ENCODE results near the gene POLA2. TPM values are rescaled to one million over a fixed set of nuclear protein-coding genes. Genes with fewer than 3 reads are reported as not detected.
"Not testable (repeated sequence)": the region's sequence is repeated elsewhere in the genome, so short reads cannot be mapped to it uniquely, and the experiment has no call there.

The POLA2 gene
- total RNA-seq, 4 donors from 2014 or later: 3.1 to 14.1 (median 10.4) TPM

- Histone ChIP-seq H3K27me3 (no peaks in the 10 kb centered on the region), H3K4me3 (peak overlapping the region; percentile 67 to 82 (median 72)), H3K9me3 (no peaks in the 10 kb centered on the region), H3K27ac (peak overlapping the region; percentile 89 to 96 (median 92)), H3K36me3 (peaks cover 0 to 14% (median 0%) of the 10 kb centered on the region in 3 donors), H3K4me1 (peaks cover 0 to 26% (median 17%) of the 10 kb centered on the region in 3 donors)
- TF ChIP-seq, protein P1, sequence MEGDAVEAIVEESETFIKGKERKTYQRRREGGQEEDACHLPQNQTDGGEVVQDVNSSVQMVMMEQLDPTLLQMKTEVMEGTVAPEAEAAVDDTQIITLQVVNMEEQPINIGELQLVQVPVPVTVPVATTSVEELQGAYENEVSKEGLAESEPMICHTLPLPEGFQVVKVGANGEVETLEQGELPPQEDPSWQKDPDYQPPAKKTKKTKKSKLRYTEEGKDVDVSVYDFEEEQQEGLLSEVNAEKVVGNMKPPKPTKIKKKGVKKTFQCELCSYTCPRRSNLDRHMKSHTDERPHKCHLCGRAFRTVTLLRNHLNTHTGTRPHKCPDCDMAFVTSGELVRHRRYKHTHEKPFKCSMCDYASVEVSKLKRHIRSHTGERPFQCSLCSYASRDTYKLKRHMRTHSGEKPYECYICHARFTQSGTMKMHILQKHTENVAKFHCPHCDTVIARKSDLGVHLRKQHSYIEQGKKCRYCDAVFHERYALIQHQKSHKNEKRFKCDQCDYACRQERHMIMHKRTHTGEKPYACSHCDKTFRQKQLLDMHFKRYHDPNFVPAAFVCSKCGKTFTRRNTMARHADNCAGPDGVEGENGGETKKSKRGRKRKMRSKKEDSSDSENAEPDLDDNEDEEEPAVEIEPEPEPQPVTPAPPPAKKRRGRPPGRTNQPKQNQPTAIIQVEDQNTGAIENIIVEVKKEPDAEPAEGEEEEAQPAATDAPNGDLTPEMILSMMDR (IDR thresholded peaks at IDR 0.05): no peak
- no peak for TF ChIP-seq POLR2A (IDR thresholded peaks at IDR 0.05)
- DNase-seq: no peak
- WGBS, 2 donors: 15 to 31% methylated on average over 6 of the region's 6 CpGs
- intact Hi-C loops (cut with DNase I): no loop called here
Observed at GRCh38 chr11:65262776-65263175, 1.0 kb downstream of the POLA2 start.

GRCh38 chr11:65264747-65265146 lies 3.0 kb downstream of the POLA2 start:
- H3K9me3 ChIP-seq; H3K27ac ChIP-seq; H3K27me3 ChIP-seq; intact Hi-C loops (cut with DNase I); H3K4me3 ChIP-seq; DNase-seq: not testable (repeated sequence)
- Histone ChIP-seq H3K36me3 (peaks cover 0 to 32% (median 0%) of the 10 kb centered on the region in 3 donors), H3K4me1 (peaks cover 0 to 26% (median 17%) of the 10 kb centered on the region in 3 donors)
- WGBS, 2 donors: 87 to 96% methylated on average over 4 to 5 of the region's 11 CpGs

- no peak for DNase-seq
- Histone ChIP-seq H3K9me3 (no peaks in the 10 kb centered on the region), H3K36me3 (peaks cover 0 to 46% (median 0%) of the 10 kb centered on the region in 3 donors), H3K4me1 (peaks cover 0 to 21% (median 13%) of the 10 kb centered on the region in 3 donors), H3K27ac (no peak overlapping the region), H3K27me3 (no peaks in the 10 kb centered on the region), H3K4me3 (no peak overlapping the region)
- intact Hi-C loops (cut with DNase I): no loop called here
- TF ChIP-seq, protein P1 (IDR thresholded peaks at IDR 0.05): peak in 2 of 6 experiments; percentile 25 to 48
- no peak for TF ChIP-seq POLR2A (IDR thresholded peaks at IDR 0.05)
- WGBS, 2 donors: 68 to 77% methylated on average over 2 of the region's 2 CpGs
Observed at GRCh38 chr11:65266210-65266609, 4.4 kb downstream of the POLA2 start.

DNA sequence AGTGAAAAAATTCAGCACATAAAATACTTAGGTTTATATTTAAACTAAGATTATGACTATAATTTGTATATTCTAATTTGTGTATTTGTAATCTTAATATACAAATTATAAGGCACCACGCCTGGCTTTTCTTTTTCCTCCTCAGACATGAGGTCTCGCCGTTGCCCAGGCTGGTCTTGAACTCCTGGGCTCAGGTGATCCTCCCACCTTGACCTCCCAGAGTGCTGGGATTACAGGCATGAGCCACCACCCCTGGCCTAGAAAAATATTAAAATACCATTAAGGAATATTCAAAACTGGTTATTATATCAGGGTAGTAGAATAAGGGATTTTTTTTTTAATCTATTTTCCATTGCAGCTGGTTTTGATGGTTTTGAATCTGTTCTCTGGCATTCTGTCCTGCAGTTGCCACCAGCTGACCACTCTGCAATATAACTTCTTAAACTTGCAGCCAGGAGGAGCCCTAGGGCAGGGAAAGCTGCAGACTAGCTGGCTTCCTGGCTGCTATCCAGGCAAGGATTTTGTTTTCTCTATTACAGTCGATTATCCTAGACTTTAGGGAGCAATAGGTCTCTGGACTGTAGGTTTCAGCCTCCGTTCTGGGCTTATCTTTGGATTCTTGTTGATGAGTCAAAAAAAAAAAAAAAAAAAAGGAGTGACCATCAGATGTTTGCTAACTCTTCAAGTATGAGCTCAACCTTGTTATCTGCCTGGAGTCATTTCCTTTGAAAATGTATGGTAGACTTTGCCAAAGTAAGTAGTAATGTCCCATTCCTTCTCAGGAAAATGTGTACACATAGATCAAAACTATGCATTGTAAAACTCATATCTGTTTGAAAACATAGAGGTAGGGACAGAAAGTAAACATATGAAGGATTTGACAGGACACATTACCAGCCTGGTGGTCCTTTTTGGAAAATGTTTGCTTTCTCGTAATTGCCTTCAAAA lies 13.2 kb downstream of the POLA2 start:
- Histone ChIP-seq H3K4me1 (peaks cover 0 to 23% (median 8%) of the 10 kb centered on the region in 3 donors), H3K9me3 (no peaks in the 10 kb centered on the region), H3K36me3 (peaks cover 0 to 43% (median 0%) of the 10 kb centered on the region in 3 donors), H3K4me3 (no peak overlapping the region), H3K27ac (peak overlapping the region in 2 of 4 donors; percentile 11 to 52), H3K27me3 (no peaks in the 10 kb centered on the region)
- intact Hi-C loops (cut with DNase I): loop anchor here (2.0 to 5.0 kb wide), 2 partner anchors 42 to 56 kb away; no protein-coding TSS in a partner anchor
- DNase-seq: no peak
- WGBS, 2 donors: 51 to 54% methylated on average over 6 of the region's 6 CpGs
- no peak for TF ChIP-seq POLR2A (IDR thresholded peaks at IDR 0.05)
- TF ChIP-seq, protein P1 (IDR thresholded peaks at IDR 0.05): peak in 5 of 6 experiments; percentile 65 to 91 (median 88)

DNA sequence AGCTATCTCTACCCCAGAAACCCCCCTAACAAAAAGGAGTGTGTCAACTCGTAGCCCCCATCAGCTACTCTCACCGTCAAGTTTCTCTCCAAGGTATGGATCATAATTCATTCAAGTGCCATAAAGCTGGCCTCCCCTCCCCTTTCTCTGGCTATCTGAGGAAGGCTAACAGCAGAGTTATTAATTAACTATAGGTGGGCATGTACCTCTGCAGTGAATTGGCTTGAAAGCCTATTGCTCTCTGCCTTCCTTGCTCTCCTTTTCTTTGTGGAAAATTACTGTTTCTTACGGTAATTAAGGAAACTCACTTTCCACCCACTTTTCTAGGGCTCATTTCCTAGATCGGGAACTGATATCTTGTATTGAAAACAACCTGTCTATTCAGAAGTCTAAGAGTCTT lies 14.1 kb downstream of the POLA2 start:
- peak overlapping the region in 2 of 4 donors; percentile 11 to 52 for H3K27ac ChIP-seq
- H3K4me3 ChIP-seq: no peak overlapping the region
- peaks cover 0 to 27% (median 11%) of the 10 kb centered on the region in 3 donors for H3K4me1 ChIP-seq
- DNase-seq: no peak
- H3K9me3 ChIP-seq: no peaks in the 10 kb centered on the region
- H3K27me3 ChIP-seq: no peaks in the 10 kb centered on the region
- 84 to 92% methylated on average over 4 of the region's 4 CpGs for WGBS, 2 donors
- H3K36me3 ChIP-seq: peaks cover 0 to 43% (median under 1%) of the 10 kb centered on the region in 3 donors
- intact Hi-C loops (cut with DNase I): loop anchor here (2.0 kb wide), 1 partner anchor 55 kb away; no protein-coding TSS in a partner anchor
- no peak for TF ChIP-seq POLR2A (IDR thresholded peaks at IDR 0.05)
- TF ChIP-seq, protein P1 (IDR thresholded peaks at IDR 0.05): no peak

All from esophagus squamous epithelium (tissue), 5 donors.